HEK293 (cell line): ENCODE measurements around the gene TPMT.

ENCODE experiments used
- CTCF ChIA-PET: fragments of 350-600 bp; formaldehyde crosslinking; extraction: SDS; loops from one replicate; lab custom pipeline; 2021; ENCODE audit warnings: antibody characterized with exemption; lab: Yijun Ruan, JAX
- POLR2A ChIA-PET: fragments of 300-600 bp; formaldehyde crosslinking; extraction: SDS; loops from one replicate; lab custom pipeline; 2020; ENCODE audit warnings: antibody characterized with exemption, inconsistent platforms; lab: Yijun Ruan, JAX
- H3K27ac ChIP-seq: fragments of 200-500 bp; sonication (Bioruptor generic); 2 replicates; pipeline ENCODE4 v1.5.1; 2014; ENCODE audit warnings: low read depth, low read length, control low read depth, inconsistent platforms; ENCODE audit errors: extremely low read depth
- H3K36me3 ChIP-seq, 2 experiments: fragments of 200-500 bp in 1 of 2; sonication (Bioruptor generic) in 1 of 2; 1 replicate in 1 of 2; 2 replicates in 1 of 2; pipeline ENCODE4 v1.5.1; 2014 to 2017; ENCODE audit warnings: inconsistent platforms in 2 of 2, low read length in 2 of 2; ENCODE audit not compliant: control insufficient read depth in 2 of 2, insufficient read depth in 1 of 2
- H3K4me1 ChIP-seq: fragments of 200-500 bp; sonication (Bioruptor generic); 2 replicates; pipeline ENCODE4 v1.5.1; 2014; ENCODE audit warnings: mild to moderate bottlenecking, low read length, inconsistent platforms; ENCODE audit not compliant: control insufficient read depth, insufficient read depth
- H3K4me3 ChIP-seq: 2 replicates; pipeline ENCODE4 v1.5.1; 2011; ENCODE audit warnings: low read depth, mild to moderate bottlenecking, control low read depth, low read length, moderate library complexity
- H3K9me3 ChIP-seq: fragments of 200-500 bp; sonication (Bioruptor generic); 2 replicates; pipeline ENCODE4 v1.5.1; 2014; ENCODE audit warnings: low read depth, low read length, inconsistent platforms; ENCODE audit not compliant: control insufficient read depth, insufficient read depth
- EGR2 ChIP-seq: fragments of 450-650 bp; formaldehyde crosslinking; IDR thresholded peaks from 2 replicates; pipeline ENCODE4 v1.5.1; 2016; ENCODE audit warnings: low read depth, missing biosample characterization, missing genetic modification characterization
- GLI2 ChIP-seq: fragments of 450-650 bp; formaldehyde crosslinking; IDR thresholded peaks from 2 replicates; pipeline ENCODE4; 2017; ENCODE audit warnings: missing biosample characterization, missing genetic modification characterization, low read depth, borderline replicate concordance
- KLF1 ChIP-seq: fragments of 450-650 bp; formaldehyde crosslinking; IDR thresholded peaks from 2 replicates; pipeline ENCODE4 v1.5.1; 2016; ENCODE audit warnings: missing biosample characterization, missing genetic modification characterization
- KLF10 ChIP-seq: fragments of 450-650 bp; IDR thresholded peaks from 2 replicates; pipeline ENCODE4 v1.5.1; 2018; ENCODE audit warnings: missing biosample characterization, mild to moderate bottlenecking, missing genetic modification characterization
- SP2 ChIP-seq: fragments of 450-650 bp; formaldehyde crosslinking; IDR thresholded peaks from 2 replicates; pipeline ENCODE4 v1.5.1; 2016; ENCODE audit warnings: missing biosample characterization, missing genetic modification characterization
- SP7 ChIP-seq: fragments of 450-650 bp; formaldehyde crosslinking; IDR thresholded peaks from 2 replicates; pipeline ENCODE4 v1.5.1; 2016; ENCODE audit warnings: missing biosample characterization, missing genetic modification characterization
- WT1 ChIP-seq: fragments of 450-650 bp; formaldehyde crosslinking; IDR thresholded peaks from 2 replicates; pipeline ENCODE4 v1.5.1; 2016; ENCODE audit warnings: missing biosample characterization, missing genetic modification characterization
- ZBTB48 ChIP-seq: fragments of 450-650 bp; formaldehyde crosslinking; IDR thresholded peaks from 2 replicates; pipeline ENCODE4 v1.5.1; 2016; ENCODE audit warnings: missing biosample characterization, missing genetic modification characterization
- ZFHX2 ChIP-seq: fragments of 450-650 bp; formaldehyde crosslinking; conservative IDR thresholded peaks from 2 replicates; pipeline ENCODE4 v1.5.1; 2016; ENCODE audit warnings: missing biosample characterization, missing genetic modification characterization
- ZNF211 ChIP-seq: fragments of 450-650 bp; formaldehyde crosslinking; IDR thresholded peaks from 2 replicates; pipeline ENCODE4 v1.5.1; 2016; ENCODE audit warnings: low read depth, missing biosample characterization, missing genetic modification characterization
- ZNF214 ChIP-seq: fragments of 450-650 bp; formaldehyde crosslinking; IDR thresholded peaks from 2 replicates; pipeline ENCODE4 v1.5.1; 2017; ENCODE audit warnings: missing biosample characterization, mild to moderate bottlenecking, missing genetic modification characterization, borderline replicate concordance
- ZNF292 ChIP-seq: fragments of 450-650 bp; formaldehyde crosslinking; IDR thresholded peaks from 2 replicates; pipeline ENCODE4 v1.5.1; 2016; ENCODE audit warnings: low read depth, missing biosample characterization, missing genetic modification characterization, borderline replicate concordance
- ZNF426 ChIP-seq: fragments of 450-650 bp; formaldehyde crosslinking; IDR thresholded peaks from 2 replicates; pipeline ENCODE4 v1.5.1; 2017; ENCODE audit warnings: missing biosample characterization, missing genetic modification characterization, mild to moderate bottlenecking, inconsistent platforms, moderate library complexity
- ZNF544 ChIP-seq: fragments of 450-650 bp; formaldehyde crosslinking; IDR thresholded peaks from 2 replicates; pipeline ENCODE4 v1.5.0; 2017; ENCODE audit warnings: missing biosample characterization, missing genetic modification characterization
- ZNF600 ChIP-seq: fragments of 450-650 bp; formaldehyde crosslinking; IDR thresholded peaks from 2 replicates; pipeline ENCODE4 v1.5.1; 2016; ENCODE audit warnings: missing biosample characterization, missing genetic modification characterization
- ZNF664 ChIP-seq: fragments of 450-650 bp; formaldehyde crosslinking; IDR thresholded peaks from 2 replicates; pipeline ENCODE4 v1.5.1; 2016; ENCODE audit warnings: missing biosample characterization, missing genetic modification characterization
- ZNF707 ChIP-seq: fragments of 450-650 bp; formaldehyde crosslinking; IDR thresholded peaks from 2 replicates; pipeline ENCODE4 v1.5.1; 2016; ENCODE audit warnings: missing biosample characterization, missing genetic modification characterization
- ZNF747 ChIP-seq: fragments of 450-650 bp; formaldehyde crosslinking; IDR thresholded peaks from 2 replicates; pipeline ENCODE4 v1.5.1; 2016; ENCODE audit warnings: missing biosample characterization, missing genetic modification characterization
- ZNF830 ChIP-seq: fragments of 450-650 bp; IDR thresholded peaks from 2 replicates; pipeline ENCODE4 v1.5.0; 2018; ENCODE audit warnings: missing biosample characterization, missing genetic modification characterization, low read depth, mild to moderate bottlenecking, moderate library complexity
- ZXDB ChIP-seq: fragments of 450-650 bp; formaldehyde crosslinking; IDR thresholded peaks from 2 replicates; pipeline ENCODE4 v1.5.1; 2016; ENCODE audit warnings: missing biosample characterization, missing genetic modification characterization
- TF ChIP-seq, protein P1 (sequence below): fragments of 450-650 bp; IDR thresholded peaks from 2 replicates; pipeline ENCODE4 v1.5.1; 2018; ENCODE audit warnings: missing biosample characterization, missing genetic modification characterization
- TF ChIP-seq, protein P2 (sequence below): fragments of 450-650 bp; formaldehyde crosslinking; IDR thresholded peaks from 2 replicates; pipeline ENCODE4 v1.5.1; 2016; ENCODE audit warnings: missing biosample characterization, missing genetic modification characterization, low read depth
- TF ChIP-seq, protein P3 (sequence below): fragments of 450-650 bp; formaldehyde crosslinking; conservative IDR thresholded peaks from 2 replicates; pipeline ENCODE4 v1.5.1; 2016; ENCODE audit warnings: low read depth, missing biosample characterization, missing genetic modification characterization
- TF ChIP-seq, protein P4 (sequence below): fragments of 450-650 bp; formaldehyde crosslinking; IDR thresholded peaks from 2 replicates; pipeline ENCODE4 v1.5.1; 2016; ENCODE audit warnings: missing biosample characterization, missing genetic modification characterization, borderline replicate concordance
- TF ChIP-seq, protein P5 (sequence below): fragments of 450-650 bp; formaldehyde crosslinking; IDR thresholded peaks from 2 replicates; pipeline ENCODE4 v1.5.1; 2017; ENCODE audit warnings: missing biosample characterization, missing genetic modification characterization

Gene TPMT

DNA sequence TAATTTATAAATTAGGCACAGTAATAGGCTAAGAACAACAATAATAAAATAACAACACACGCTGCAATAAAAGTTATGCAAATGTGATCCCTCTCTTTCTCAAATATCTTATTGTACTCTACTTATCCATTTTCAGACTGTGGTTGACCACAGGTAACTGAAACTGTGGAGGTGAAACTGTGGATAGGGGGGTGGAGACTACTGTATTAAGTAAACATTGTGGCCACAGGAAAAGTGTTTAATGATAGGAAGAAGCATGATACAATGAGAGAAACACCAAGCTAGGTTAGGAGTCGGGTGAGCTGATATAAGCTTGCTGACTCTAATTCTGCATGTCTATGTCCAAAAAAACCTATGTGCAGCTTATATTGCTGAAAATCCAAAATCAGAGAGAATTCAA lies 55.4 kb downstream of the TPMT start:
- ChIA-PET CTCF (interaction anchor here (1.2 kb wide), 1 partner anchor 23 kb away, joined by 7 read pairs; the partner anchor contains the start of gene NHLRC1), POLR2A (no interaction called here)
- H3K4me3 ChIP-seq: no peak overlapping the region
- H3K9me3 ChIP-seq: no peaks in the 10 kb centered on the region
- H3K36me3 ChIP-seq: no peaks in the 10 kb centered on the region
- no peak overlapping the region for H3K27ac ChIP-seq
- 0 out of 2 replicates have a peak, but pooled peaks cover 4% of the 10 kb centered on the region for H3K4me1 ChIP-seq
- TF ChIP-seq, protein P1, sequence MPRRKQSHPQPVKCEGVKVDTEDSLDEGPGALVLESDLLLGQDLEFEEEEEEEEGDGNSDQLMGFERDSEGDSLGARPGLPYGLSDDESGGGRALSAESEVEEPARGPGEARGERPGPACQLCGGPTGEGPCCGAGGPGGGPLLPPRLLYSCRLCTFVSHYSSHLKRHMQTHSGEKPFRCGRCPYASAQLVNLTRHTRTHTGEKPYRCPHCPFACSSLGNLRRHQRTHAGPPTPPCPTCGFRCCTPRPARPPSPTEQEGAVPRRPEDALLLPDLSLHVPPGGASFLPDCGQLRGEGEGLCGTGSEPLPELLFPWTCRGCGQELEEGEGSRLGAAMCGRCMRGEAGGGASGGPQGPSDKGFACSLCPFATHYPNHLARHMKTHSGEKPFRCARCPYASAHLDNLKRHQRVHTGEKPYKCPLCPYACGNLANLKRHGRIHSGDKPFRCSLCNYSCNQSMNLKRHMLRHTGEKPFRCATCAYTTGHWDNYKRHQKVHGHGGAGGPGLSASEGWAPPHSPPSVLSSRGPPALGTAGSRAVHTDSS (tag by site-specific recombination): no peak
- TF ChIP-seq GLI2 (tag by site-specific recombination) (no peak), ZNF707 (tag by site-specific recombination) (no peak), ZNF544 (no peak), SP2 (tag by site-specific recombination) (no peak), WT1 (tag by site-specific recombination) (no peak), ZNF426 (tag by site-specific recombination) (no peak), KLF10 (no peak), ZNF664 (tag by site-specific recombination) (no peak), ZFHX2 (tag by site-specific recombination) (no peak), SP7 (no peak), ZNF292 (tag by site-specific recombination) (no peak), ZNF211 (tag by site-specific recombination) (no peak), ZXDB (tag by site-specific recombination) (no peak), ZNF600 (tag by site-specific recombination) (no peak), KLF1 (tag by site-specific recombination) (no peak), EGR2 (tag by site-specific recombination) (no peak), ZNF747 (no peak)
- TF ChIP-seq, protein P2, sequence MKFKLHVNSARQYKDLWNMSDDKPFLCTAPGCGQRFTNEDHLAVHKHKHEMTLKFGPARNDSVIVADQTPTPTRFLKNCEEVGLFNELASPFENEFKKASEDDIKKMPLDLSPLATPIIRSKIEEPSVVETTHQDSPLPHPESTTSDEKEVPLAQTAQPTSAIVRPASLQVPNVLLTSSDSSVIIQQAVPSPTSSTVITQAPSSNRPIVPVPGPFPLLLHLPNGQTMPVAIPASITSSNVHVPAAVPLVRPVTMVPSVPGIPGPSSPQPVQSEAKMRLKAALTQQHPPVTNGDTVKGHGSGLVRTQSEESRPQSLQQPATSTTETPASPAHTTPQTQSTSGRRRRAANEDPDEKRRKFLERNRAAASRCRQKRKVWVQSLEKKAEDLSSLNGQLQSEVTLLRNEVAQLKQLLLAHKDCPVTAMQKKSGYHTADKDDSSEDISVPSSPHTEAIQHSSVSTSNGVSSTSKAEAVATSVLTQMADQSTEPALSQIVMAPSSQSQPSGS (tag by site-specific recombination): no peak

DNA sequence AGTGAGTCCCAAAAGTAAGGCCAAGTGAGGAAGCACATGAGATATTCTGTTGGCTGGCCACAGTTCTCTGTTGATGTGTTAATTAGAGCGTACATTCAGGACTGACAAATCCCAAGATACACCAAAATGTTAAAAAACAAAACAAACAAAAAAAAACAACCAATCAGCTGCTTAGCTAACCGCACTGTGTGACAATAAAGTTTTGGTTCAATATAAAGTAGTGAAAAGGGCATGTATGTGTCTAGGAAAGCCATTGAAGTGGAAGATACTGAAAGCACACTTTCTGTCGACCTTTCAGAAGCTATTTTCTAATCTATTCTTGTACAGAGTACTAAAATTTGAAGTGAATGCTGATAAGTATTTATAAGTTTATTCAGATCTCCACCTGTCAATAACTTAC lies 58.5 kb downstream of the TPMT start:
- Histone ChIP-seq H3K36me3 (no peaks in the 10 kb centered on the region), H3K4me1 (0 out of 2 replicates have a peak, but pooled peaks cover 4% of the 10 kb centered on the region), H3K4me3 (no peak overlapping the region), H3K27ac (no peak overlapping the region), H3K9me3 (no peaks in the 10 kb centered on the region)
- ChIA-PET POLR2A (no interaction called here), CTCF (no interaction called here)
- TF ChIP-seq, protein P3, sequence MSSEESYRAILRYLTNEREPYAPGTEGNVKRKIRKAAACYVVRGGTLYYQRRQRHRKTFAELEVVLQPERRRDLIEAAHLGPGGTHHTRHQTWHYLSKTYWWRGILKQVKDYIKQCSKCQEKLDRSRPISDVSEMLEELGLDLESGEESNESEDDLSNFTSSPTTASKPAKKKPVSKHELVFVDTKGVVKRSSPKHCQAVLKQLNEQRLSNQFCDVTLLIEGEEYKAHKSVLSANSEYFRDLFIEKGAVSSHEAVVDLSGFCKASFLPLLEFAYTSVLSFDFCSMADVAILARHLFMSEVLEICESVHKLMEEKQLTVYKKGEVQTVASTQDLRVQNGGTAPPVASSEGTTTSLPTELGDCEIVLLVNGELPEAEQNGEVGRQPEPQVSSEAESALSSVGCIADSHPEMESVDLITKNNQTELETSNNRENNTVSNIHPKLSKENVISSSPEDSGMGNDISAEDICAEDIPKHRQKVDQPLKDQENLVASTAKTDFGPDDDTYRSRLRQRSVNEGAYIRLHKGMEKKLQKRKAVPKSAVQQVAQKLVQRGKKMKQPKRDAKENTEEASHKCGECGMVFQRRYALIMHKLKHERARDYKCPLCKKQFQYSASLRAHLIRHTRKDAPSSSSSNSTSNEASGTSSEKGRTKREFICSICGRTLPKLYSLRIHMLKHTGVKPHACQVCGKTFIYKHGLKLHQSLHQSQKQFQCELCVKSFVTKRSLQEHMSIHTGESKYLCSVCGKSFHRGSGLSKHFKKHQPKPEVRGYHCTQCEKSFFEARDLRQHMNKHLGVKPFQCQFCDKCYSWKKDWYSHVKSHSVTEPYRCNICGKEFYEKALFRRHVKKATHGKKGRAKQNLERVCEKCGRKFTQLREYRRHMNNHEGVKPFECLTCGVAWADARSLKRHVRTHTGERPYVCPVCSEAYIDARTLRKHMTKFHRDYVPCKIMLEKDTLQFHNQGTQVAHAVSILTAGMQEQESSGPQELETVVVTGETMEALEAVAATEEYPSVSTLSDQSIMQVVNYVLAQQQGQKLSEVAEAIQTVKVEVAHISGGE (tag by site-specific recombination): no peak
- TF ChIP-seq, protein P4, sequence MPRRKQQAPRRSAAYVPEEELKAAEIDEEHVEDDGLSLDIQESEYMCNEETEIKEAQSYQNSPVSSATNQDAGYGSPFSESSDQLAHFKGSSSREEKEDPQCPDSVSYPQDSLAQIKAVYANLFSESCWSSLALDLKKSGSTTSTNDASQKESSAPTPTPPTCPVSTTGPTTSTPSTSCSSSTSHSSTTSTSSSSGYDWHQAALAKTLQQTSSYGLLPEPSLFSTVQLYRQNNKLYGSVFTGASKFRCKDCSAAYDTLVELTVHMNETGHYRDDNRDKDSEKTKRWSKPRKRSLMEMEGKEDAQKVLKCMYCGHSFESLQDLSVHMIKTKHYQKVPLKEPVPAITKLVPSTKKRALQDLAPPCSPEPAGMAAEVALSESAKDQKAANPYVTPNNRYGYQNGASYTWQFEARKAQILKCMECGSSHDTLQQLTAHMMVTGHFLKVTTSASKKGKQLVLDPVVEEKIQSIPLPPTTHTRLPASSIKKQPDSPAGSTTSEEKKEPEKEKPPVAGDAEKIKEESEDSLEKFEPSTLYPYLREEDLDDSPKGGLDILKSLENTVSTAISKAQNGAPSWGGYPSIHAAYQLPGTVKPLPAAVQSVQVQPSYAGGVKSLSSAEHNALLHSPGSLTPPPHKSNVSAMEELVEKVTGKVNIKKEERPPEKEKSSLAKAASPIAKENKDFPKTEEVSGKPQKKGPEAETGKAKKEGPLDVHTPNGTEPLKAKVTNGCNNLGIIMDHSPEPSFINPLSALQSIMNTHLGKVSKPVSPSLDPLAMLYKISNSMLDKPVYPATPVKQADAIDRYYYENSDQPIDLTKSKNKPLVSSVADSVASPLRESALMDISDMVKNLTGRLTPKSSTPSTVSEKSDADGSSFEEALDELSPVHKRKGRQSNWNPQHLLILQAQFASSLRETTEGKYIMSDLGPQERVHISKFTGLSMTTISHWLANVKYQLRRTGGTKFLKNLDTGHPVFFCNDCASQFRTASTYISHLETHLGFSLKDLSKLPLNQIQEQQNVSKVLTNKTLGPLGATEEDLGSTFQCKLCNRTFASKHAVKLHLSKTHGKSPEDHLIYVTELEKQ (tag by site-specific recombination): no peak
- no peak for TF ChIP-seq ZNF830 (tag by site-specific recombination)
- no peak for TF ChIP-seq ZBTB48 (tag by site-specific recombination)
- TF ChIP-seq, protein P5, sequence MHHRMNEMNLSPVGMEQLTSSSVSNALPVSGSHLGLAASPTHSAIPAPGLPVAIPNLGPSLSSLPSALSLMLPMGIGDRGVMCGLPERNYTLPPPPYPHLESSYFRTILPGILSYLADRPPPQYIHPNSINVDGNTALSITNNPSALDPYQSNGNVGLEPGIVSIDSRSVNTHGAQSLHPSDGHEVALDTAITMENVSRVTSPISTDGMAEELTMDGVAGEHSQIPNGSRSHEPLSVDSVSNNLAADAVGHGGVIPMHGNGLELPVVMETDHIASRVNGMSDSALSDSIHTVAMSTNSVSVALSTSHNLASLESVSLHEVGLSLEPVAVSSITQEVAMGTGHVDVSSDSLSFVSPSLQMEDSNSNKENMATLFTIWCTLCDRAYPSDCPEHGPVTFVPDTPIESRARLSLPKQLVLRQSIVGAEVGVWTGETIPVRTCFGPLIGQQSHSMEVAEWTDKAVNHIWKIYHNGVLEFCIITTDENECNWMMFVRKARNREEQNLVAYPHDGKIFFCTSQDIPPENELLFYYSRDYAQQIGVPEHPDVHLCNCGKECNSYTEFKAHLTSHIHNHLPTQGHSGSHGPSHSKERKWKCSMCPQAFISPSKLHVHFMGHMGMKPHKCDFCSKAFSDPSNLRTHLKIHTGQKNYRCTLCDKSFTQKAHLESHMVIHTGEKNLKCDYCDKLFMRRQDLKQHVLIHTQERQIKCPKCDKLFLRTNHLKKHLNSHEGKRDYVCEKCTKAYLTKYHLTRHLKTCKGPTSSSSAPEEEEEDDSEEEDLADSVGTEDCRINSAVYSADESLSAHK (tag by site-specific recombination): no peak
- no peak for TF ChIP-seq ZNF214 (tag by site-specific recombination)
